Kidney epithelial cell (primary cell): ENCODE measurements around the gene GPALPP1. TPM values are rescaled to one million over a fixed set of nuclear protein-coding genes. Genes with fewer than 3 reads are reported as not detected.

Experiments used
- DNase-seq: peaks from one replicate; pipeline ENCODE4 v3.0.0-alpha.2; 2010; ENCODE audit warnings: low read depth
- H3K27me3 ChIP-seq: 2 replicates; pipeline ENCODE4 v1.6.0; 2011; ENCODE audit warnings: low read length; ENCODE audit not compliant: control insufficient read depth, insufficient read depth
- H3K36me3 ChIP-seq: 2 replicates; pipeline ENCODE4 v1.5.1; 2011; ENCODE audit warnings: low read length; ENCODE audit not compliant: control insufficient read depth, insufficient read depth
- H3K4me3 ChIP-seq: 2 replicates; pipeline ENCODE4 v1.5.1; 2011; ENCODE audit warnings: low read depth, mild to moderate bottlenecking, control low read depth, low read length
- total RNA-seq: library from RNA; depleted of rRNA; stranded (reverse); fragments of >200 nt; gene quantifications from 2 replicates; pipeline ENCODE4 v1.2.3, GENCODE V29; 2015
- TF ChIP-seq, protein P1 (sequence below): IDR thresholded peaks from 2 replicates; pipeline ENCODE4 v1.5.1; 2011; ENCODE audit warnings: mild to moderate bottlenecking, moderate library complexity, low read length, control low read depth, inconsistent platforms; ENCODE audit not compliant: insufficient read depth, poor library complexity, severe bottlenecking

Gene GPALPP1
- total RNA-seq, 1 donor from 2014 or later, result 26.5 TPM

GRCh38 chr13:44961997-44962396, 27.3 kb upstream of the GPALPP1 start:
- Histone ChIP-seq H3K4me3 (no peak overlapping the region), H3K36me3 (peaks cover 1% of the 10 kb centered on the region), H3K27me3 (no peaks in the 10 kb centered on the region)
- TF ChIP-seq, protein P1, sequence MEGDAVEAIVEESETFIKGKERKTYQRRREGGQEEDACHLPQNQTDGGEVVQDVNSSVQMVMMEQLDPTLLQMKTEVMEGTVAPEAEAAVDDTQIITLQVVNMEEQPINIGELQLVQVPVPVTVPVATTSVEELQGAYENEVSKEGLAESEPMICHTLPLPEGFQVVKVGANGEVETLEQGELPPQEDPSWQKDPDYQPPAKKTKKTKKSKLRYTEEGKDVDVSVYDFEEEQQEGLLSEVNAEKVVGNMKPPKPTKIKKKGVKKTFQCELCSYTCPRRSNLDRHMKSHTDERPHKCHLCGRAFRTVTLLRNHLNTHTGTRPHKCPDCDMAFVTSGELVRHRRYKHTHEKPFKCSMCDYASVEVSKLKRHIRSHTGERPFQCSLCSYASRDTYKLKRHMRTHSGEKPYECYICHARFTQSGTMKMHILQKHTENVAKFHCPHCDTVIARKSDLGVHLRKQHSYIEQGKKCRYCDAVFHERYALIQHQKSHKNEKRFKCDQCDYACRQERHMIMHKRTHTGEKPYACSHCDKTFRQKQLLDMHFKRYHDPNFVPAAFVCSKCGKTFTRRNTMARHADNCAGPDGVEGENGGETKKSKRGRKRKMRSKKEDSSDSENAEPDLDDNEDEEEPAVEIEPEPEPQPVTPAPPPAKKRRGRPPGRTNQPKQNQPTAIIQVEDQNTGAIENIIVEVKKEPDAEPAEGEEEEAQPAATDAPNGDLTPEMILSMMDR, result no peak
- DNase-seq, result no peak

DNA sequence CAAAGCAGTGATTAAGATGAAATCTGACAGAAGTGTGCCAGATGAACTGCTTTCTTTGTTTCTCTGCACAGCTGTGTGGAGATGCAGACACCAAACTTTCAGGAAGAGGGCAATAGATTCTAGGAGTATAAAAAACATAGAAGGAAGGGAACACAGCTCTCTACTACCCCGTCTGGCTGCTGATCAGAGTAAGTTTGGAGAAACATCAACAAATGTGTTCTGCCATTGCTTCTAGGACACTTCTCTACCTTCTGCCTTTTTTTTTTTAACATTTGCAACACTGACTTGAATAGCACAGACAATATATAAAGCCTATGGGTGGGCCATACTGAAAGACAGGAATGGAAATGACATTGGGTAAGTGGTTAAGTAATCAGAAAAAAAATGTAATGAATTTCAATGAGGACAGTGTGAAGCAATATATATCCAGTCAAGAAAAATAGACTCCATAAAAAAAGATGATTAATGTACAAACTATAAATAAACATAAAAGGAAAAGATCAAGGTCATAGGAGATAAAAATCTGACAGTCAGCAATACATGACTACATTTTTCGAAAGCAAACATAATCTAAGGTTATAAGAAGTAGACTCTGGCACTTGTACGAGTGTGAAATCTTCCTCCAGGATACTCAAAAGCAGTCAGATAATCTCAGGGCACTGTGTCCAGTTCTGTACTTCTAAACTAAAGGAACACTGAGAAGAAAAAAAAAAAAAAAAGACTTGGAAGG, 21.5 kb upstream of the GPALPP1 start:
- Histone ChIP-seq H3K27me3 (no peaks in the 10 kb centered on the region), H3K4me3 (no peak overlapping the region), H3K36me3 (peaks cover 1% of the 10 kb centered on the region)
- no peak for DNase-seq
- TF ChIP-seq, protein P1, result peak; percentile 26

DNA sequence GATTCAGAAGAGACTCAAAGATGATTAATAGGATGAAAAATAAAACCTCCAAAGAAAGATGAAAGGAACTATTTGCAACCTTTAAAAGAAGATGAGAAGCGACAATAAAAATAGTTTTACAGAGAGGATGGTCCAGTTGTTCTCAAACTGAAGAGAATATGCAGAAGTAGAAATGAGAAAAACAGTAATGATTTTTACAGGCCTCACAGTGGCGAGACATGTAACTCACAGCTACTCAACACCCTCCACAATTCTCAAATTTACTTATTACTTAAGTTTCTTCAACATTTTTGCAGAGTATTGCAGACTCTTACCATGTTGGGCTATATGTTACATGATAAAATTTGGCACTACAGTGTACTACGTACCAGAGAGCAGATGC, 20.9 kb upstream of the GPALPP1 start:
- TF ChIP-seq, protein P1, result no peak

DNA sequence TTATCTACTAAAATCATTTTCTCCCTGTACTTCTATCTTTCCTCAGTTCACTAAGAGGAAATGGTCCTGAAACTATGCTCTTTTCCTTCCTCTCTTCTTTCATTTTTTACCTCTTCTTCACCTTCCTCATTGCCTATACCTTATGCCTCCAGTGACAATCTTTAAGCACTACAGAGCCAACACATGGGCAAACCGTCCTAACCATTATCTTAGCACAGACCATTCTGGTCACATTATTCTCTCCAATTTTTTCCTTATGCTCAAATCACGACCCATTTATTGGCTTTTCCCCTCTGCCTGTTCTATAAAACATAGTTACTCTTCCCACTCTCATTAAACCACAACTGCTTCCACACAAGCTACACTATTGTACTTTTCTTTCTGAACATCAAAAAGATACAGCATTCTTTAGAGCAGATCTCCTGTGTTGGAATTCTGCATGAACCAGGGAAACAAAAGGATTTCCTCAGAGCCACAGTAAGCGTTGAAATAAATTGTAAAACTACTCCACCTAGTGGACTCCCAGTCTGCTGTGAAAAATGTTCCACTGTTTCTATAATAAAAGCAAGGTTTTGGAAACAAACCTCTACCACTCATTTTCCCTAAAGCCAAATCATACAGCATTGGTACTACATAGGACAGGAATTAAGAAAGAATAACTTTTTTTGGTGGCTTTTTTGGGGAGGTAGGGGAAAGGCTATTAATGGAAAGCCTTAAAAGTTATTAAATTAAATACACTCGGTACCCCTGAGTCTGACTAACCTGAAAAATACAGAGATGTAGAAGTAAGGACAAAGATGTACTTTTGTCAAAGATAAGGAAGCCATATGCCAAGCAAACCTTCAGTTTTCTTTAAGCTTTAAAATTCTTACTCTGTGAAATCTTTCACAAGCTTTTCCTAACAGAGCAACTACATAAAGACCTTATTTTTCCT, 19.5 kb upstream of the GPALPP1 start:
- DNase-seq, result peak; percentile 23
- Histone ChIP-seq H3K4me3 (no peak overlapping the region), H3K36me3 (peaks cover 1% of the 10 kb centered on the region), H3K27me3 (no peaks in the 10 kb centered on the region)
- TF ChIP-seq, protein P1, result peak; percentile 71

More for the DNA sequence above, 20.9 kb upstream of the GPALPP1 start:
- H3K27me3 ChIP-seq, result no peaks in the 10 kb centered on the region
- DNase-seq, result no peak
- H3K36me3 ChIP-seq, result peaks cover 1% of the 10 kb centered on the region
- H3K4me3 ChIP-seq, result no peak overlapping the region

DNA sequence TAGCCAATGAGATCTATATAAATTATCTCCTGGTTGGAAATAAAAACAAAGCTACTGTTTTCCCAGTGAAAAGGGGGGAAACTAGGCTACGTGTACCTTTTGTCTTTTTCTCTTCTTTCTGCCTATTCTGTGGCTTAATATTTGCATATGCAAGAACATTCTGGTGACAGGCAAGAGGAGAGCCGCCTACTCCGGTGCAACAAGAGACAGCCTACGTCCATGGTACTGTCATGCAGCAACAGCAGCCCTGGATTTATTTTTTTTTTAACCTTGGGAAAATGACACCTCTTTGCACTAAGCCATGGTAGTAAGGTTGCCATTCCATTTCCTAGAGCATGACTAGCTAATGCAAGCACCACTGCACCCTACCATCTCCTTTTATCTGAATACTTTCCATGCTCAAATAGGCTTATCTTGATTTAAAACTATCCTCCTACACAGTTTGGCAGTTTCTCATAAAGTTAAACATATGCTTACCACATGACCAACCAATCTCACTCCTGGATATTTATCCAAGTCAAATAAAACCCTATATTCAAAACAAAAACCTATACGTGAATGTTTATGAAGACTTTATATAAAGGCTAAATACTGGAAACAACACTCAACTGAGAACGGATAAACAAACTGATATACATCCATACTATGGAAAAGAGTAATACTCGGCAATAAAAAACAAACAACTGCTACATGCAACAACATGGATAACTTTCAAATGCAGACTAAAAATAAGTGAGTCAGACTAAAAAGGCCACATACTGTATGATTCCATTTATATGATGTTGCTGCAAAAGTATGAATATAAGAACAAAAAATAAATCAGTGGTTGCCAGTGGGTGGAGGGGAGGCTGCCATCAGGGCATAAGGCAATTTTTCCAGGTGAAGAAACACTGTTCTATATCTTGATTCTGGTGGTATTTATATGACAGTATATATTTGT, 17.4 kb upstream of the GPALPP1 start:
- H3K36me3 ChIP-seq, result no peaks in the 10 kb centered on the region
- no peaks in the 10 kb centered on the region for H3K27me3 ChIP-seq
- no peak for DNase-seq
- TF ChIP-seq, protein P1, result no peak
- no peak overlapping the region for H3K4me3 ChIP-seq
